ENCODE results near the gene RSPRY1. TPM values are rescaled to one million over a fixed set of nuclear protein-coding genes. Genes with fewer than 3 reads are reported as not detected.

RSPRY1 gene
- total RNA-seq, 1 donor from 2014 or later = 63.7 TPM

DNA sequence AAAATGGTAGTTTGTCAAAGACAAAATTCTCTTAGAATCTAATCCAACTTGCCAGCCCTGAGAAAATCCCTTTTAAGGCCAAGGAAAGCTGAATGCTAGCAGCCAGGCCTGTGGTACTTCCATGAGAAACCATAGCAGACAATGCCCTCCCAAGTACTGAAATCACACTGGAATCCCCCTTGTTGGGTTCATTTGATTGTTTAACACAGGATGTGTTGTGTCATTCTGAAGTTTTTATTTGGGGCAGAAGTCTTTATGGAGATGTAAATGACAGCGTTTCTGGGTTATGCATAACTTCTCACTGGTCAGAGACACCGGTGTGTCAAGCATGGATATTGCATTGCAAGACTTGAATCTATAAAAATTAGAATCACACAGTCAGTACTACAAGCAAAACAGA is 53.0 kb downstream of the RSPRY1 start:
- DNase-seq (ENCODE audit: low spot score, unreplicated experiment) = no peak
- peaks cover 20% of the 10 kb centered on the region for H3K36me3 Mint-ChIP-seq (ENCODE audit: insufficient read depth)
- no peaks in the 10 kb centered on the region for H3K4me1 Mint-ChIP-seq (ENCODE audit: low read depth)
- no peaks in the 10 kb centered on the region for H3K9me3 Mint-ChIP-seq (ENCODE audit: low read depth)
- H3K27me3 Mint-ChIP-seq = no peaks in the 10 kb centered on the region
- TF ChIP-seq, protein P1, sequence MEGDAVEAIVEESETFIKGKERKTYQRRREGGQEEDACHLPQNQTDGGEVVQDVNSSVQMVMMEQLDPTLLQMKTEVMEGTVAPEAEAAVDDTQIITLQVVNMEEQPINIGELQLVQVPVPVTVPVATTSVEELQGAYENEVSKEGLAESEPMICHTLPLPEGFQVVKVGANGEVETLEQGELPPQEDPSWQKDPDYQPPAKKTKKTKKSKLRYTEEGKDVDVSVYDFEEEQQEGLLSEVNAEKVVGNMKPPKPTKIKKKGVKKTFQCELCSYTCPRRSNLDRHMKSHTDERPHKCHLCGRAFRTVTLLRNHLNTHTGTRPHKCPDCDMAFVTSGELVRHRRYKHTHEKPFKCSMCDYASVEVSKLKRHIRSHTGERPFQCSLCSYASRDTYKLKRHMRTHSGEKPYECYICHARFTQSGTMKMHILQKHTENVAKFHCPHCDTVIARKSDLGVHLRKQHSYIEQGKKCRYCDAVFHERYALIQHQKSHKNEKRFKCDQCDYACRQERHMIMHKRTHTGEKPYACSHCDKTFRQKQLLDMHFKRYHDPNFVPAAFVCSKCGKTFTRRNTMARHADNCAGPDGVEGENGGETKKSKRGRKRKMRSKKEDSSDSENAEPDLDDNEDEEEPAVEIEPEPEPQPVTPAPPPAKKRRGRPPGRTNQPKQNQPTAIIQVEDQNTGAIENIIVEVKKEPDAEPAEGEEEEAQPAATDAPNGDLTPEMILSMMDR (IDR thresholded peaks at IDR 0.05; ENCODE audit: unreplicated experiment) = no peak
- no peak overlapping the region for H3K27ac Mint-ChIP-seq
- no peak overlapping the region for H3K4me3 Mint-ChIP-seq (ENCODE audit: low read depth)

DNA sequence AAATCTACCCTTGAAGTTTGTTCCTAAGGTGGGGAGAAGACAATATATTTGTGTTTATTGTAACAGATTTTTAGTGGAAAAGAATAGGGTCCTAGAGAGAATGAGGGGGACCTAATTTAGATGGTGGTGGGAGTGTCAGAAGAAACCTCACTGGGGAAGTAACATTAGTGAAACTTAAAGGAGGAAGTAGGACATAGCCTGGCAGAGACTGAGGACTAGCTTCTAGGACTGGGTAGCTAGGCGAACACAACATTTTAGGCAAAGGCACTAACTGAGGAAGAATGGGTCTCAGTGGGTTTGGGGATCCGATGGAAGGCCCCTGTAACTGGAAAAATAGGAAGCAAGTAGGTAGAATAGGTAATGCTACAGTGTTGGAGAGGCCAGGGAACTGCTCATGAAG is 54.7 kb downstream of the RSPRY1 start:
- Mint-ChIP-seq H3K27me3 (no peaks in the 10 kb centered on the region), H3K4me3 (ENCODE audit: low read depth) (no peak overlapping the region), H3K9me3 (ENCODE audit: low read depth) (no peaks in the 10 kb centered on the region), H3K4me1 (ENCODE audit: low read depth) (peaks cover 5% of the 10 kb centered on the region), H3K27ac (no peak overlapping the region), H3K36me3 (ENCODE audit: insufficient read depth) (peaks cover 11% of the 10 kb centered on the region)
- TF ChIP-seq, protein P1 (IDR thresholded peaks at IDR 0.05; ENCODE audit: unreplicated experiment) = no peak
- DNase-seq (ENCODE audit: low spot score, unreplicated experiment) = no peak

DNA sequence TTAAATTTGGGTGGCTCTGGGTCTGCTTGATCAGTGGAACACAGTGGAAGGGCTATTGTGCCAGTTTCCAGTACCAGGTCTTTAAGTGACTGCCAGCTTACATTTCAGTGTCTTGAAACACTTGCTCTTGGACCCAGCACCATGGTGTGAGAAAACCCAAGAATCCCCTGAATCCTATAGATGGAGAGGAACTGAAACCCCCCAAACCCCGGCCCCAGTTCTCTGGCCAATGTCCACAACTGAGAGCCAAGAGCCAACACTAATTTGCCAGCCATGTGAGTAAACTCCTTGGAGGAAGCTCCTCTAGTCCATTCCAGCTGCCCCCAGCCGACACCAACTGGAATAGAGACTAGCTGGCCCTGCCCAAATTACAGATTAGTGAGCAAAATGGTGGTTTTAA is 56.5 kb downstream of the RSPRY1 start:
- H3K27me3 Mint-ChIP-seq = no peaks in the 10 kb centered on the region
- H3K9me3 Mint-ChIP-seq (ENCODE audit: low read depth) = no peaks in the 10 kb centered on the region
- H3K36me3 Mint-ChIP-seq (ENCODE audit: insufficient read depth) = peaks cover 7% of the 10 kb centered on the region
- no peak overlapping the region for H3K4me3 Mint-ChIP-seq (ENCODE audit: low read depth)
- H3K4me1 Mint-ChIP-seq (ENCODE audit: low read depth) = peaks cover 8% of the 10 kb centered on the region
- no peak for DNase-seq (ENCODE audit: low spot score, unreplicated experiment)
- H3K27ac Mint-ChIP-seq = no peak overlapping the region
- TF ChIP-seq, protein P1 (IDR thresholded peaks at IDR 0.05; ENCODE audit: unreplicated experiment) = no peak

DNA sequence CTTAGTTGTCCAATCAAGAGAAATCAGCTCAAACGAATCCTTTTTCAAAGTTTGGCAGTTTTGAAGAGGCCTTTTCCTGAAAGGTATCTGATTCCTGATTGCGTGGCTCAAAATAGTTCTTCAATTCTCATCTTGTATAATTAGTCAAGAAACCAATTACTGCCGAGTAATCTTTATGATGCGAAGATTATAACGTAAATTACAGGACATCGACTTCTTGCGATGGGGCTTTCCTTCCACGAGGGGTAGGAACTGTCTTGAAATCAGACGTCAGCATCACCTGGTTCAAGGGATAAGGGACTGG is 58.3 kb downstream of the RSPRY1 start:
- no peak for DNase-seq (ENCODE audit: low spot score, unreplicated experiment)
- H3K4me3 Mint-ChIP-seq (ENCODE audit: low read depth) = peak overlapping the region; percentile 84
- TF ChIP-seq, protein P1 (IDR thresholded peaks at IDR 0.05; ENCODE audit: unreplicated experiment) = no peak
- no peaks in the 10 kb centered on the region for H3K27me3 Mint-ChIP-seq
- H3K9me3 Mint-ChIP-seq (ENCODE audit: low read depth) = no peaks in the 10 kb centered on the region
- peak overlapping the region; percentile 98 for H3K27ac Mint-ChIP-seq
- H3K4me1 Mint-ChIP-seq (ENCODE audit: low read depth) = peaks cover 8% of the 10 kb centered on the region
- peaks cover 5% of the 10 kb centered on the region for H3K36me3 Mint-ChIP-seq (ENCODE audit: insufficient read depth)

DNA sequence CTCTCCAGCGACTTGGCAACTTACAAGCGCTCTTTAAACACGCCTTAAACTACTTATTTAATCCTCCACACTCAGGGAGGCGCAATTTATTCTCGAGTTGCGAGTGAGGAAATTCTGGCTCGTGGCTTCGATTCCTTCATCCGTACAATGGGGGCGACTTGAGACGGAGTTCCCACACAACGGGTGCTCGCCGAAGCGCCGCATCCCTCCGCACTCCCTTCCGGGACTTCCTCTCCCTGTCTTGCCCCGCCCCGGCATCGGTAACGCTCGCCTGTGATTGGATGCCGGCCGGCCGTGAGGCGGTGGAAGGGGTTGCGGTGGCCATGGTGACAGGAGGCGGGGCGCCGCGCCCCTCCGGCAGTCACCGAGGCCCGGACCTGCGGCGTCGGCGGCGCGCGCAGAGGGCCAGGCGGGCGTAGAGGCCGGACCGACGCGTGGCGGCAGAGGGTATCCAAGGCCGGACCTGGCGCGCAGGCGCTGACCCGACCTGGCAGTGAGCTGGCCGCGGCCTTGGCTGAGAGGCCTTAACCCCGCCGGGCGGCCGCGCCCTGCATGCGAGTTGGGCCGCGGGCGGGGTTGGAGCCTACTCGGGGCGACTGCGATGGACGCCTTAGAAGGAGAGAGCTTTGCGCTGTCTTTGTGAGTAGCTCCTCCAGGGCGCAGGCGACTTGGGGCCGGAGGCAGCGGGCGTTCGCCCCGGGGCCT is 58.8 kb downstream of the RSPRY1 start, which contains the start of gene ARL2BP:
TSS of gene ARL2BP (plus strand) at position 493 of the 705 bp plus-strand sequence. CDS start at position 602, 109 bp downstream.
- Mint-ChIP-seq H3K27me3 (no peaks in the 10 kb centered on the region), H3K9me3 (ENCODE audit: low read depth) (no peaks in the 10 kb centered on the region), H3K4me3 (ENCODE audit: low read depth) (peak within 1 kb of the TSS; percentile 84), H3K4me1 (ENCODE audit: low read depth) (peaks cover 8% of the 10 kb centered on the region), H3K36me3 (ENCODE audit: insufficient read depth) (peaks cover 7% of the 10 kb centered on the region), H3K27ac (peak within 1 kb of the TSS; percentile 98)
- DNase-seq (ENCODE audit: low spot score, unreplicated experiment) = peak; percentile 94
- TF ChIP-seq, protein P1 (IDR thresholded peaks at IDR 0.05; ENCODE audit: unreplicated experiment) = no peak
